ENCODE data around the gene ARHGEF26.

GRCh38 chr3:154152741-154153140, 31.6 kb downstream of the ARHGEF26 start:
- TF ChIP-seq POLR2AphosphoS5 (IDR thresholded peaks at IDR 0.05; ENCODE audit: low read depth, low read length) (no peak), TAF1 (IDR thresholded peaks at IDR 0.05; ENCODE audit: low read depth, low read length) (no peak), POLR2A (IDR thresholded peaks at IDR 0.05; ENCODE audit: low read depth, low read length) (no peak), PAX5 (IDR thresholded peaks at IDR 0.05; ENCODE audit: insufficient read depth, low read length, severe bottlenecking) (no peak), POU2F2 (IDR thresholded peaks at IDR 0.05; ENCODE audit: low read depth, low read length) (no peak)
